GM12874 (cell line): ENCODE results near the gene DNAJC21.

Source experiments
- TF ChIP-seq, protein P1 (sequence below): IDR thresholded peaks from 2 replicates; pipeline ENCODE4 v1.5.1; 2011; ENCODE audit warnings: low read depth, mild to moderate bottlenecking, control low read depth, low read length, moderate library complexity; ENCODE audit not compliant: insufficient read depth

DNAJC21 gene

DNA sequence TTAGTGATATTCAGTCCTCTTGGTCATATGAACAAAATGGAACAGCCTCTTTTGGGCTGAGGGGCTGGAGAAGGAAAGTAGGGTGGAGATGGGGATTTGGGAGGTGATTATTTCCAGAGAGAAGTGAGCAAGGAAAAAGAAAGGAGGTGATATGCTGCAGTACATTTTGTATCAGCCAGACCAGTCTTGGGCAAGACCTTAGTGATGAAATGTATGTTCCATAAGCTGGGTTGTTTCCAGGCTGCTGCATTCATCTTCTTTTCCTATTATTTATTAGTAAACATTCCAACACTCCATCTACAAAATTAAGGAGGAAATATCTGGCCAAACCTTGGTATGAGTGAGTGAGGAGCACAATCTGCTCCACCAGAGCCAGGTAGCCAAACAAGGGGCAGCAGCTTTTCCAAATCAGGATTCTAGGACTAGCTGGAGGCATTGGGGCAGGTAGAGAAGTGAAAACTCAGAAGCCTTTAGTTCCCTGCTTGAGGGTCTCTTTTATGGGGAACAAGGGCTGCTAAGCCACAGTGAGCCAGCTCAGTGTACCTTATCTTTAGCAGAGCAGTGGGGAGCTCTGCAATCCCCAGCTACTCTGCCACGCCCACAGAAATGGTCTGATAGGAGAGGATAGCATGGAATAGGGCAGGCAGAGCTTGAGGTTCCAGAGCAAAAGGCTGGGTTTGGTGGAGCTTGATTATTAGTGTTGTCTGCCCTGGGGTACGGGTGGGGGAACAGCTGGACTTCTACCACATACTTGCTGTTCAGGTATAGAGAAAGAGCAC lies 33.5 kb upstream of the DNAJC21 start:
- TF ChIP-seq, protein P1, sequence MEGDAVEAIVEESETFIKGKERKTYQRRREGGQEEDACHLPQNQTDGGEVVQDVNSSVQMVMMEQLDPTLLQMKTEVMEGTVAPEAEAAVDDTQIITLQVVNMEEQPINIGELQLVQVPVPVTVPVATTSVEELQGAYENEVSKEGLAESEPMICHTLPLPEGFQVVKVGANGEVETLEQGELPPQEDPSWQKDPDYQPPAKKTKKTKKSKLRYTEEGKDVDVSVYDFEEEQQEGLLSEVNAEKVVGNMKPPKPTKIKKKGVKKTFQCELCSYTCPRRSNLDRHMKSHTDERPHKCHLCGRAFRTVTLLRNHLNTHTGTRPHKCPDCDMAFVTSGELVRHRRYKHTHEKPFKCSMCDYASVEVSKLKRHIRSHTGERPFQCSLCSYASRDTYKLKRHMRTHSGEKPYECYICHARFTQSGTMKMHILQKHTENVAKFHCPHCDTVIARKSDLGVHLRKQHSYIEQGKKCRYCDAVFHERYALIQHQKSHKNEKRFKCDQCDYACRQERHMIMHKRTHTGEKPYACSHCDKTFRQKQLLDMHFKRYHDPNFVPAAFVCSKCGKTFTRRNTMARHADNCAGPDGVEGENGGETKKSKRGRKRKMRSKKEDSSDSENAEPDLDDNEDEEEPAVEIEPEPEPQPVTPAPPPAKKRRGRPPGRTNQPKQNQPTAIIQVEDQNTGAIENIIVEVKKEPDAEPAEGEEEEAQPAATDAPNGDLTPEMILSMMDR = no peak

DNA sequence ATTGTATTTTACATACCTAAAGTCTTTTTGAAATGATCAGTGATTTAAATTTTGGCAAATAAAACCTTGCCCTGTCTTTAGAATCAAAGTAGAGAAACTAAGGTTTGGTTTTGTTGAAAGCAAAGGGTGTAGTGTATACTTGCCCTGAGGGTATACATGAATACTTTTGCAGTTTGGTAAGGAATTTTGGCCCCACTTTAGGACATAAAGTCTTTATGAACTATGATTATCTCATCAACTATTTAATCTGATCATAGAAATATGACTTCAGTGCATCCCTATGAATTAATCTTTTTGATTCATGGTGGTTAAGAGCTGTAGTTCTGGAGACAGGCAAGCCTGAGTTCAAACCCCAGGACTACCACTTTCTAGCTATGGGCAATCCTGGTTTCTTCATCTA lies 31.7 kb upstream of the DNAJC21 start:
- TF ChIP-seq, protein P1 = no peak

DNA sequence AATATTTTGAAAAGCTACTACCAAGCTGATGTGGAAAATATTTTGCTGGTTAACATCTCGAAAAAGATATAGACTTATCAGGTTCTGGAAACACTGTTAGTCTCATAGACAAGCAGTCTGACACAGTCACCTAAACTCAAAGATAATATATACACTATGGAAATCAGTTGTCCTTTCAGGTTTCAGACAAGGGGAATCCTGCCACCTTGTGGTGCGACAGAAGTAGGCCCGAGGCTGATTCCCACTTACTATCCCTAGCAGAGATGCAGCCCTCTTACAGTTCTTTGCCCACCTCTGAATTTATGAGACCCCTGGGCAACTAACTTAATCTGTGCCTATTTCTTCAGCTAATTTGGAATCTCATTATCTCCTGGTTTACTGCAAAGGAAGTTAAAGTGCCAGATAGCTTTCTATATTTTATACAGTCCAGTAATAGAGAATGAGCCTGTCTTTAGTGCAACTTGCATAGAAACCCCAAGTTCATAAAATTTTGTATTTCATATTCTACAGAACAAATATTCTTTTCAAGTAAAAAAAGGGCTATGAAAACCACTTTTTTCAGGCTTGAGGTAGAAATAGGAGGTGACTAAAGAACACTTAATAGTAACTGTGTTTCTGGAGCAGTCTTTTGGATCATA lies 31.0 kb upstream of the DNAJC21 start:
- TF ChIP-seq, protein P1 = peak; percentile 70

DNA sequence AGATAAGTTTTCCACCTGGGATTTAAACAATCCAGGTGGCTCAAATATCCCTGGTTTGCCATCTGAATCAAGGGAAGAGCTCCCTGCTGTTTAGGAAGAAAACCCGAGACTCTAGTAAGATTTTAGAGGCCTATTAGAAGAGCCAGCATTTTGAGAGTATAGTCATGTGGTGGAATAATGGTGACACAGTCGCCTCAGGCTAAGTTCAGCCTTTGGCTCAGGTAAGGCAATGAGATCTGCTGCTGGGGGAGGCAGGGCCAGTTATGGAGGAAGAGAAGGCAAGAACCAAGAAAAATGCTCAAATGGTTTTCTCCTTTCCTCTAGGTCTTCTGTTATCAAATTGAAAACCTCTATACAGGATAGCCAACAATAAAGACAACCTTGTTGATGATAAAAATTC lies 30.3 kb upstream of the DNAJC21 start:
- TF ChIP-seq, protein P1 = no peak

DNA sequence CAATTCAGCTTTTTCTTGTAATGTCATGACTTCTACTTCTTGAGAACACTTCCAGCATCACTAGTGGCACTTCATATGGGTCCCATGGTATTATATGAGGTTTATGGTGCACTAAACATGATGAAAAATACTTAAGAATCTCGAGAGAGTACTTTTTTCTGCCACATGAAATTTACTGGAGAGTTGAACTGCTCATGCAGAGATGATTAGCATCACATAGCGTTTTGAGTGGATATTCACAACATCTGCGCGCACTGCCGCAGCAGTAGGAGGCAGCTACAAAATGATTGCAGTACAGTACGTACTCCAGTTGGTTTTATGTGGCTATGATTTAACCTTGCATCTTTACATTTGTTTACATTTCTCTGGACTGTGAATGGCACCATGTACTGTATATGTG lies 28.7 kb upstream of the DNAJC21 start:
- TF ChIP-seq, protein P1 = no peak

DNA sequence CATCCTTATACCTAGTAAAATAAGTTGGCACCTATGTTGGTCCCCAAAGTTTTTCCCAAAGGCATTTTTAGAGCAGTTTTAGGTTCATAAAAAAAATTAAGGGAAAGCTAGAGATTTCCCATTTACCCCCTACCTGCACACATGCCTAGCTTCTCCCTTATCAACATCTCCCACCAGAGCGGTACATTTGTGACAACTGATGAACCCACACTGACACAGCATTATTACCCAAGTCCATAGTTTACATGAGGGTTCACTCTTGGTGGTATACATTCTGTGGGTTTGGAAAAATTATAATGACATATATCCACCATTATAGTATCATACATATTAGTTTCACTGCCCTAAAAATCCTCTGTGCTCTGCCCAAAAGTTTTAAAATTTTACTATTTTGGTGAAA lies 26.1 kb upstream of the DNAJC21 start:
- TF ChIP-seq, protein P1 = no peak

DNA sequence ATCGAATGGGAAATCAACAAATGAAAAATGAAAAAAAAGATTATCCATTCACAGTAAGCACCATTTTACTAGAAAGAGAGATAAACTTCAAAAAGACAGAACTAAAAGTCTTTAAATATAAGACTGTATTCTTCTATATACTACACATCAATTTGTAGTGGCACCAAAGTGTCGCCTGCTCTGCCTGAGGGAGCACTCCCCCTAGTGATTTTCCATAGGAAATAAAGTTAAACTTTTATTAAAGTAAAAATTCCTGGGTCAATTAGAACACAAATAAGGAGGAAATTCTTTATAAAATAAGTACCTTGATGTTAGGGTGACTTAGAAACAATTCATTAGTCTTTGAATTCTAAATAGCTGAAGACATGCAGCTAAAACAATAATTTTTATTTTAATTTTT lies 23.8 kb upstream of the DNAJC21 start:
- TF ChIP-seq, protein P1 = no peak
